A549 (cell line): ENCODE measurements around the gene FOXJ3.

Experiments
- CEBPB ChIP-seq, 2 experiments: fragments of >200 bp in 1 of 2; sonication (Bioruptor Twin) in 1 of 2; formaldehyde crosslinking in 1 of 2; IDR thresholded peaks; 2 replicates each; pipeline ENCODE4 v1.6.1; 2012 to 2016
- CHD4 ChIP-seq: fragments of 200-600 bp; sonication (generic); IDR thresholded peaks from 2 replicates; pipeline ENCODE4 v1.6.1; 2016; ENCODE audit warnings: antibody characterized with exemption, mild to moderate bottlenecking, borderline replicate concordance
- CTCF ChIP-seq: fragments of >200 bp; sonication (Bioruptor Twin); formaldehyde crosslinking; IDR thresholded peaks from 3 replicates; pipeline ENCODE4 v1.5.1; 2016
- ELK1 ChIP-seq: fragments of 150-350 bp; IDR thresholded peaks from 2 replicates; pipeline ENCODE4 v1.6.1; 2014; ENCODE audit warnings: low read depth, mild to moderate bottlenecking, low read length
- EP300 ChIP-seq, 2 experiments: fragments of >200 bp; sonication (Bioruptor Twin); formaldehyde crosslinking; IDR thresholded peaks; 2 replicates in 1 of 2; 3 replicates in 1 of 2; pipeline ENCODE4 v1.6.1; 2016 to 2017
- MYC ChIP-seq: IDR thresholded peaks from 2 replicates; pipeline ENCODE4 v1.6.1; 2012; ENCODE audit warnings: mild to moderate bottlenecking, inconsistent platforms, low read length, improper control_type of control experiment, borderline replicate concordance
- PHF8 ChIP-seq: fragments of 200-600 bp; sonication (generic); IDR thresholded peaks from 2 replicates; pipeline ENCODE4 v1.6.1; 2016; ENCODE audit warnings: low read depth, mild to moderate bottlenecking, antibody characterized with exemption, moderate library complexity, borderline replicate concordance
- RFX5 ChIP-seq: fragments of 450-650 bp; IDR thresholded peaks from 2 replicates; pipeline ENCODE4 v1.7.1; 2014; ENCODE audit warnings: antibody characterized with exemption, mild to moderate bottlenecking, moderate library complexity
- USF2 ChIP-seq: fragments of 450-650 bp; IDR thresholded peaks from 2 replicates; pipeline ENCODE4 v1.6.1; 2014; ENCODE audit warnings: antibody characterized with exemption

GRCh38 chr1:42335809-42336518 lies 929 bp upstream of the FOXJ3 start:
- no peak for TF ChIP-seq USF2
- TF ChIP-seq CTCF: no peak
- peak; percentile 61 to 68; a peak in 3 of 4 replicates for TF ChIP-seq CEBPB (IDR thresholded peaks at IDR 0.05)
- TF ChIP-seq RFX5: no peak
- TF ChIP-seq EP300 (IDR thresholded peaks at IDR 0.05): peak; percentile 59 to 60; a peak in 3 of 5 replicates
- no peak for TF ChIP-seq PHF8
- TF ChIP-seq ELK1: no peak
- TF ChIP-seq MYC: no peak
- no peak for TF ChIP-seq CHD4
